IMR-90 (cell line): Measurements from ENCODE around the gene IL1R2. TPM values are rescaled to one million over a fixed set of nuclear protein-coding genes. Genes with fewer than 3 reads are reported as not detected.

ENCODE experiments used
- ATAC-seq: fragments of 200-7000 bp; cut with Tn5 transposase; 2 replicates; pipeline ENCODE4 v1.9.1; 2020; ENCODE audit warnings: low read depth, mild to moderate bottlenecking, moderate library complexity
- BruUV-seq: library from RNA; stranded (reverse); fragments of 400-500 nt; replicated peaks from 2 replicates; lab custom pipeline; 2021; lab: Mats Ljungman, UMichigan
- CTCF ChIA-PET: fragments of 300-600 bp; formaldehyde crosslinking; extraction: SDS; loops from one replicate; lab custom pipeline; 2021; ENCODE audit warnings: antibody characterized with exemption; lab: Yijun Ruan, JAX
- POLR2A ChIA-PET: fragments of 300-600 bp; sonication (Branson Sonifier 250); formaldehyde crosslinking; loops from one replicate; lab custom pipeline; 2022; ENCODE audit warnings: antibody characterized with exemption; ENCODE audit not compliant: unreplicated experiment; lab: Charles Lee
- DNase-seq: peaks from one replicate; pipeline ENCODE4 v3.0.0; 2013
- H2AFZ ChIP-seq: replicated peaks from 2 replicates; pipeline ENCODE3; 2013; ENCODE audit warnings: low read length, mild to moderate bottlenecking; ENCODE audit not compliant: poor library complexity
- H2AK5ac ChIP-seq: 2 replicates; pipeline ENCODE4 v1.6.1; 2013; ENCODE audit warnings: low read depth, low read length, inconsistent platforms
- H2AK9ac ChIP-seq: replicated peaks from 2 replicates; pipeline ENCODE3; 2013; ENCODE audit warnings: mild to moderate bottlenecking, low read depth, low read length, moderate library complexity; ENCODE audit not compliant: poor library complexity
- H2BK120ac ChIP-seq: 2 replicates; pipeline ENCODE4 v1.6.1; 2013; ENCODE audit warnings: low read depth, low read length, inconsistent platforms
- H2BK15ac ChIP-seq: 3 replicates; pipeline ENCODE4 v1.6.1; 2013; ENCODE audit warnings: low read depth, low read length, inconsistent platforms
- H2BK20ac ChIP-seq: 2 replicates; pipeline ENCODE4 v1.6.1; 2013; ENCODE audit warnings: low read depth, mild to moderate bottlenecking, inconsistent platforms, low read length, moderate library complexity
- H2BK5ac ChIP-seq: 2 replicates; pipeline ENCODE4 v1.6.1; 2013; ENCODE audit warnings: mild to moderate bottlenecking, low read depth, low read length, inconsistent platforms; ENCODE audit not compliant: poor library complexity, severe bottlenecking
- H3K14ac ChIP-seq: replicated peaks from 2 replicates; pipeline ENCODE4 v1.6.1; 2013; ENCODE audit warnings: low read depth, low read length, inconsistent platforms
- H3K18ac ChIP-seq: 2 replicates; pipeline ENCODE4 v1.6.1; 2013; ENCODE audit warnings: low read depth, low read length, control low read depth
- H3K23ac ChIP-seq: 2 replicates; pipeline ENCODE4 v1.6.1; 2013; ENCODE audit warnings: low read depth, low read length, inconsistent platforms
- H3K27ac ChIP-seq: 2 replicates; pipeline ENCODE4 v1.5.1; 2013; ENCODE audit warnings: mild to moderate bottlenecking, control low read depth, low read length; ENCODE audit not compliant: insufficient read depth
- H3K27me3 ChIP-seq: 2 replicates; pipeline ENCODE4 v1.6.1; 2013; ENCODE audit warnings: low read length; ENCODE audit not compliant: control insufficient read depth, insufficient read depth
- H3K36me3 ChIP-seq: 2 replicates; pipeline ENCODE4 v1.6.1; 2013; ENCODE audit warnings: low read length, mixed read lengths; ENCODE audit not compliant: control insufficient read depth, insufficient read depth
- H3K4ac ChIP-seq: 2 replicates; pipeline ENCODE4 v1.6.1; 2013; ENCODE audit warnings: low read depth, low read length, inconsistent platforms
- H3K4me1 ChIP-seq: 2 replicates; pipeline ENCODE4 v1.6.1; 2013; ENCODE audit warnings: low read length, mixed read lengths; ENCODE audit not compliant: control insufficient read depth, insufficient read depth
- H3K4me2 ChIP-seq: 2 replicates; pipeline ENCODE4 v1.6.1; 2013; ENCODE audit warnings: low read depth, mild to moderate bottlenecking, control low read depth, low read length, moderate library complexity
- H3K4me3 ChIP-seq: 2 replicates; pipeline ENCODE4 v1.5.1; 2013; ENCODE audit warnings: low read depth, mild to moderate bottlenecking, control low read depth, low read length, moderate library complexity; ENCODE audit not compliant: insufficient read depth
- H3K56ac ChIP-seq: 2 replicates; pipeline ENCODE4 v1.6.1; 2013; ENCODE audit warnings: low read length, inconsistent platforms; ENCODE audit not compliant: insufficient read depth; ENCODE audit errors: extremely low read depth
- H3K79me1 ChIP-seq, 2 experiments: 2 replicates each; pipeline ENCODE4 v1.6.1; 2013; ENCODE audit warnings: low read length in 2 of 2, inconsistent platforms in 1 of 2, low read depth in 1 of 2
- H3K9ac ChIP-seq: 2 replicates; pipeline ENCODE4 v1.6.1; 2013; ENCODE audit warnings: low read depth, low read length, control low read depth
- H3K9me1 ChIP-seq: 2 replicates; pipeline ENCODE4 v1.6.1; 2013; ENCODE audit warnings: low read length, inconsistent platforms; ENCODE audit not compliant: insufficient read depth
- H3K9me3 ChIP-seq: 2 replicates; pipeline ENCODE4 v1.6.1; 2013; ENCODE audit warnings: low read length; ENCODE audit not compliant: control insufficient read depth, insufficient read depth
- H4K20me1 ChIP-seq: 2 replicates; pipeline ENCODE4 v1.6.1; 2013; ENCODE audit warnings: low read length, inconsistent platforms; ENCODE audit not compliant: insufficient read depth
- H4K5ac ChIP-seq: 2 replicates; pipeline ENCODE4 v1.6.1; 2013; ENCODE audit warnings: mild to moderate bottlenecking, low read depth, low read length, control low read depth
- H4K8ac ChIP-seq, 2 experiments: 2 replicates each; pipeline ENCODE4 v1.6.1; 2013; ENCODE audit warnings: low read depth in 2 of 2, low read length in 2 of 2, control low read depth in 1 of 2, inconsistent platforms in 1 of 2
- H4K91ac ChIP-seq: 2 replicates; pipeline ENCODE4 v1.6.1; 2013; ENCODE audit warnings: low read depth, low read length, inconsistent platforms; ENCODE audit not compliant: insufficient read depth
- BHLHE40 ChIP-seq: fragments of 150-350 bp; IDR thresholded peaks from 2 replicates; pipeline ENCODE4 v1.6.1; 2016; ENCODE audit warnings: mild to moderate bottlenecking, low read depth, low read length
- CEBPB ChIP-seq: IDR thresholded peaks from 2 replicates; pipeline ENCODE4 v1.6.1; 2012; ENCODE audit warnings: low read depth, low read length, improper control_type of control experiment
- CHD1 ChIP-seq: IDR thresholded peaks from 2 replicates; pipeline ENCODE4 v1.6.1; 2012; ENCODE audit warnings: low read depth, low read length, improper control_type of control experiment
- CTCF ChIP-seq: conservative IDR thresholded peaks from 2 replicates; pipeline ENCODE4 v1.5.1; 2012; ENCODE audit warnings: mild to moderate bottlenecking, low read depth, low read length, improper control_type of control experiment
- FOS ChIP-seq: fragments of 150-350 bp; IDR thresholded peaks from 2 replicates; pipeline ENCODE4 v1.6.1; 2016; ENCODE audit warnings: low read depth, low read length
- MAFK ChIP-seq: IDR thresholded peaks from 2 replicates; pipeline ENCODE4 v1.6.1; 2012; ENCODE audit warnings: low read depth, low read length, improper control_type of control experiment
- MAZ ChIP-seq: IDR thresholded peaks from 2 replicates; pipeline ENCODE4 v1.6.1; 2012; ENCODE audit warnings: low read depth, mild to moderate bottlenecking, low read length, improper control_type of control experiment, moderate library complexity, borderline replicate concordance
- MXI1 ChIP-seq: IDR thresholded peaks from 2 replicates; pipeline ENCODE4 v1.6.1; 2012; ENCODE audit warnings: low read depth, mild to moderate bottlenecking, low read length, moderate library complexity, borderline replicate concordance
- NFE2L2 ChIP-seq: fragments of 150-350 bp; IDR thresholded peaks from 2 replicates; pipeline ENCODE4 v1.6.1; 2016; ENCODE audit warnings: low read depth, mild to moderate bottlenecking, low read length
- POLR2A ChIP-seq: IDR thresholded peaks from 2 replicates; pipeline ENCODE4 v1.6.1; 2012; ENCODE audit warnings: mild to moderate bottlenecking, low read depth, low read length
- RAD21 ChIP-seq: IDR thresholded peaks from 2 replicates; pipeline ENCODE4 v1.6.1; 2012; ENCODE audit warnings: low read length, improper control_type of control experiment
- RCOR1 ChIP-seq: IDR thresholded peaks from 2 replicates; pipeline ENCODE4 v1.6.1; 2012; ENCODE audit warnings: mild to moderate bottlenecking, low read length, improper control_type of control experiment; ENCODE audit not compliant: insufficient replicate concordance
- RFX5 ChIP-seq: IDR thresholded peaks from 2 replicates; pipeline ENCODE4 v1.8.0; 2012; ENCODE audit warnings: low read depth, mild to moderate bottlenecking, low read length, moderate library complexity
- SMC3 ChIP-seq: fragments of 150-350 bp; IDR thresholded peaks from 2 replicates; pipeline ENCODE4 v1.6.1; 2016; ENCODE audit warnings: low read depth, mild to moderate bottlenecking, antibody characterized with exemption, low read length, moderate library complexity
- USF2 ChIP-seq: fragments of 150-350 bp; IDR thresholded peaks from 2 replicates; pipeline ENCODE4 v1.6.1; 2017; ENCODE audit warnings: mild to moderate bottlenecking, antibody characterized with exemption, low read length, low read depth
- dilution Hi-C: fragments of 300-500 bp; cut with HindIII; formaldehyde crosslinking; loops from one replicate; pipeline ENCODE4 v1.14.3; 2018; ENCODE audit warnings: low sequenced_read_pairs; ENCODE audit not compliant: unreplicated experiment
- in situ Hi-C: fragments of 300-500 bp; cut with MboI; formaldehyde crosslinking; loops from 3 replicates; pipeline ENCODE4 v1.14.3; 2019; ENCODE audit warnings: low sequenced_read_pairs, inconsistent platforms, mixed read lengths
- intact Hi-C: fragments of 100-400 bp; cut with micrococcal nuclease; formaldehyde crosslinking; loops from 2 replicates; pipeline ENCODE4 v1.10.0; 2022
- polyA plus RNA-seq, 3 experiments: library from polyadenylated mRNA; depleted of rRNA; stranded (reverse); fragments of >200 nt; gene quantifications; 2 replicates each; pipeline ENCODE4 v1.2.3, GENCODE V29; 2012; ENCODE audit warnings: low replicate concordance in 1 of 3
- total RNA-seq: library from RNA; depleted of rRNA; stranded (reverse); fragments of >200 nt; gene quantifications from 2 replicates; pipeline ENCODE4 v1.2.3, GENCODE V29; 2012
- TF ChIP-seq, protein P1 (sequence below): fragments of 150-350 bp; IDR thresholded peaks from 2 replicates; pipeline ENCODE4 v1.6.1; 2016; ENCODE audit warnings: low read depth, mild to moderate bottlenecking, low read length, moderate library complexity, borderline replicate concordance

Gene IL1R2
- total and polyA plus RNA-seq, 2 of the 4 experiments (the other 2 are of a cell fraction) = not detected

DNA sequence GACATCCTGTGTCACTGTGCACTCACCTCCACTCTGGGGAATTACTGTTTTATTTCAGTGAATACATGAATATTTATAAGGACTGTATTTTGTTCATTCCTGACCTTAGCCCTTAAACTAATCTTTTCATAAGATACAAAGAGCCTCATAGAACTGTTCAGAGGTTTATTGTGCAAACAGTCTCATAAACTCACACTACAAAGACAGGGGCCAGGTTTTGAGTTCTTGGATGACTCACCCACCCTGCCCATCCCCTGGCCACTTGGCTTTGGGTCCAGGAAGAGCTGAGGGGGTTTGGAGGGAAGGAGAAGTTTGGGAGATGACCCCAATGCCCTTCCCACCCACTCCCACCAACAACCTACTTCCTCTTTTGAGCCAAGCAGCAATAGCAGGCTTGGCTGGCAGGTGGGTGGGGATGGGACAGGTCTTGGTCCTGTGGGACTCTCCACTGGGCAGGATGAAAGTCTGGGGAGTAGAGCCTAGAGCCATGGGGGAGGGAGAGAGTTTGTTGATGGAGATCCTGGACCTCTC is 43.1 kb upstream of the IL1R2 start:
- intact Hi-C loops = no loop called here
- no peaks in the 10 kb centered on the region for H3K36me3 ChIP-seq
- H3K56ac ChIP-seq = no peak overlapping the region
- H4K20me1 ChIP-seq = no peaks in the 10 kb centered on the region
- no peak overlapping the region for H2AFZ ChIP-seq
- no peaks in the 10 kb centered on the region for H3K79me1 ChIP-seq
- H3K9me1 ChIP-seq = no peaks in the 10 kb centered on the region
- peaks cover 8% of the 10 kb centered on the region for H3K27me3 ChIP-seq
- no peak overlapping the region for H3K9ac ChIP-seq
- no peak overlapping the region for H4K91ac ChIP-seq
- POLR2A ChIA-PET = no interaction called here
- no peak overlapping the region for H2BK5ac ChIP-seq
- H3K4me2 ChIP-seq = no peak overlapping the region
- H3K27ac ChIP-seq = no peak overlapping the region
- H3K4ac ChIP-seq = no peak overlapping the region; the same call in 1 of the 2 replicates
- no peak for ATAC-seq
- H3K4me3 ChIP-seq = no peak overlapping the region
- no TSS peak for BruUV-seq
- H3K9me3 ChIP-seq = no peaks in the 10 kb centered on the region; the same call in none of the 2 replicates
- no peak for DNase-seq
- in situ Hi-C loops = no loop called here
- no peak overlapping the region for H4K8ac ChIP-seq
- no peaks in the 10 kb centered on the region; the same call in 1 of the 2 replicates for H3K4me1 ChIP-seq
- H3K23ac ChIP-seq = no peak overlapping the region
- no peak overlapping the region for H2BK120ac ChIP-seq
- no peak overlapping the region for H2BK20ac ChIP-seq
- H2BK15ac ChIP-seq = no peak overlapping the region
- no peak overlapping the region for H3K14ac ChIP-seq
- CTCF ChIA-PET = no interaction called here
- TF ChIP-seq CHD1 = no peak
- no peak for TF ChIP-seq RAD21
- TF ChIP-seq USF2 = no peak
- no peak for TF ChIP-seq MAZ
- TF ChIP-seq SMC3 = no peak
- no peak for TF ChIP-seq CTCF
- TF ChIP-seq RCOR1 = no peak
- TF ChIP-seq RFX5 = no peak
- TF ChIP-seq CEBPB = no peak
- TF ChIP-seq MAFK = no peak
- no peak for TF ChIP-seq MXI1
- TF ChIP-seq, protein P1, sequence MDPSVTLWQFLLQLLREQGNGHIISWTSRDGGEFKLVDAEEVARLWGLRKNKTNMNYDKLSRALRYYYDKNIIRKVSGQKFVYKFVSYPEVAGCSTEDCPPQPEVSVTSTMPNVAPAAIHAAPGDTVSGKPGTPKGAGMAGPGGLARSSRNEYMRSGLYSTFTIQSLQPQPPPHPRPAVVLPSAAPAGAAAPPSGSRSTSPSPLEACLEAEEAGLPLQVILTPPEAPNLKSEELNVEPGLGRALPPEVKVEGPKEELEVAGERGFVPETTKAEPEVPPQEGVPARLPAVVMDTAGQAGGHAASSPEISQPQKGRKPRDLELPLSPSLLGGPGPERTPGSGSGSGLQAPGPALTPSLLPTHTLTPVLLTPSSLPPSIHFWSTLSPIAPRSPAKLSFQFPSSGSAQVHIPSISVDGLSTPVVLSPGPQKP = no peak
- TF ChIP-seq POLR2A = no peak
- TF ChIP-seq FOS = no peak
- TF ChIP-seq NFE2L2 = no peak
- TF ChIP-seq BHLHE40 = no peak
- no peak overlapping the region for H2AK5ac ChIP-seq
- H4K5ac ChIP-seq = no peak overlapping the region
- H2AK9ac ChIP-seq = no peak overlapping the region
- no peak overlapping the region; the same call in 1 of the 2 replicates for H3K18ac ChIP-seq
- dilution Hi-C loops = no loop called here
